ENCODE data around the gene ARID5B.

ARID5B gene

DNA sequence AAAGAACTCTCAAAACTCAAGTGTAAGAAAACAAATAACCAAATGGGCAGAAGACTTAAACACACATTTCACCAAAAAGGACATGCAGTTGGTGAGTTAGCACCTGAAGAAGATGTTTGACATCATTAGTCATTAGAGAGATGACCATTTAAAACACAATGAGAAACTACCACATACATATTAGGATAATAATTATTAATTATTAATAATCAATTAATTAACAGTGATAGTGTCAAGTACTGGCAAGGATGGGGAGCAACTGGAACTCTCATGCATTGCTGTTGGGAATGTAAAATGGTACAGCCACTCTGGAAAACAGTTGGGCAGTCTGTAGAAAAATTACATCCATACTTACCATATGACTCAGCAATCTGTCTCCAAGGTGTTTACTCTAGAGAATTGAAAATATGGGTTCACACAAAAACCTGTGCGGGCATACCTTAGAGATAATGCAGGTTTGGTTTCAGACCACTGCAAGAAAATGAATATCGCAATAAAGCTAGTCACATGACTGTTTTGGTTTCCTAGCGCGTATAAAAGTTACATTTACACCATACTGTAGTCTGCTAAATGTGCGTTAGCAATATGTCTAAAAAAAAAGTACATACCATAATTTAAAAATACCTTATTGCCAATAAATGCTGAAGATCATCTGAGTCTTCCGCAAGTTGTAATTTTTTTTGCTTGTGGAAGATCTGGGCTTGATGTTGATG, 30.3 kb downstream of the ARID5B start:
- no peak overlapping the region for H3K4me3 ChIP-seq (ENCODE audit: insufficient read length, low read depth)

DNA sequence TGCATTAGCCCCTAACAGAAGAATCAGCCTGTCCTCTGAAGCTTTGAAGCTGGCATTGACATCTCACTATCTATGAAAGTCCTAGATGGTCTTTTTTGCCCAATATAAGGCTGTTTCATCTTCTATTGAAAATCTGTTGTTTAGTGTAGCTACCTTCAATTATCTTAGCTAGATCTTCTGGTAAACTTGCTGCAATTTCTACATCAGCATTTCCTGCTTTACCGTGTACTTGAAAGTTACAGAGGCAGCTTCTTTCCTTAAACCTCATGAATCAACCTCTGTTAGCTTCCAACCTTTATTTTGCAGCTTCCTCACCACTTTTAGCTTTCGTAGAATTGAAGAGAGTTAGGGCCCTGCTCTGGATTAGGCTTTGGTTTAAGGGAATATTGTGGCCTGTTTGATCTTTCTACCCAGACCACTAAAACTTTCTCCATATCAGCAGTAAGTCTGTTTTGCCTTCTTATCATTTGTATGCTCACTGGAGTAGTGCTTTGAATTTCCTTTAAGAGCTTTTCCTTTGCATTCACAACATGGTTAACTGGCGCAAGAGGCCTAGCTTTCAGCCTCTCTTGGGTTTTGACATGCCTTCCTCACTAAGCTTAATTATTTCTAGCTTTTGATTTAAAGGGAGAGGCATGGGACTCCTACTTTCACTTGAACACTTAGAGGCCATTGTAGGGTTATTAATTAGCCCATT, 32.5 kb downstream of the ARID5B start:
- no peaks in the 10 kb centered on the region for H3K4me1 ChIP-seq (ENCODE audit: insufficient read depth, insufficient read length)
- no peak overlapping the region for H3K4me3 ChIP-seq (ENCODE audit: insufficient read length, low read depth)
- H3K9me3 ChIP-seq (ENCODE audit: insufficient read depth, low read length) = no peaks in the 10 kb centered on the region
- no peak overlapping the region for H3K9ac ChIP-seq (ENCODE audit: insufficient read length, low read depth)
- TF ChIP-seq SUZ12 (IDR thresholded peaks at IDR 0.05; ENCODE audit: extremely low read depth, insufficient read depth, insufficient read length) (no peak), ZNF274 (IDR thresholded peaks at IDR 0.05; ENCODE audit: low read depth, low read length) (no peak), YY1 (IDR thresholded peaks at IDR 0.05; ENCODE audit: insufficient read depth, insufficient read length) (no peak)
- H3K36me3 ChIP-seq (ENCODE audit: insufficient read depth, insufficient read length, low read length) = no peaks in the 10 kb centered on the region
- DNase-seq (ENCODE audit: low read depth, low spot score) = no peak
- no peaks in the 10 kb centered on the region for H3K27me3 ChIP-seq (ENCODE audit: insufficient read depth, insufficient read length)

More for the DNA sequence above, 30.3 kb downstream of the ARID5B start:
- TF ChIP-seq SUZ12 (IDR thresholded peaks at IDR 0.05; ENCODE audit: extremely low read depth, insufficient read depth, insufficient read length) (no peak), YY1 (IDR thresholded peaks at IDR 0.05; ENCODE audit: insufficient read depth, insufficient read length) (no peak), ZNF274 (IDR thresholded peaks at IDR 0.05; ENCODE audit: low read depth, low read length) (no peak)
- no peaks in the 10 kb centered on the region for H3K27me3 ChIP-seq (ENCODE audit: insufficient read depth, insufficient read length)
- no peaks in the 10 kb centered on the region for H3K36me3 ChIP-seq (ENCODE audit: insufficient read depth, insufficient read length, low read length)
- no peak for DNase-seq (ENCODE audit: low read depth, low spot score)
- H3K4me1 ChIP-seq (ENCODE audit: insufficient read depth, insufficient read length) = no peaks in the 10 kb centered on the region
- H3K9me3 ChIP-seq (ENCODE audit: insufficient read depth, low read length) = no peaks in the 10 kb centered on the region
- H3K9ac ChIP-seq (ENCODE audit: insufficient read length, low read depth) = no peak overlapping the region

DNA sequence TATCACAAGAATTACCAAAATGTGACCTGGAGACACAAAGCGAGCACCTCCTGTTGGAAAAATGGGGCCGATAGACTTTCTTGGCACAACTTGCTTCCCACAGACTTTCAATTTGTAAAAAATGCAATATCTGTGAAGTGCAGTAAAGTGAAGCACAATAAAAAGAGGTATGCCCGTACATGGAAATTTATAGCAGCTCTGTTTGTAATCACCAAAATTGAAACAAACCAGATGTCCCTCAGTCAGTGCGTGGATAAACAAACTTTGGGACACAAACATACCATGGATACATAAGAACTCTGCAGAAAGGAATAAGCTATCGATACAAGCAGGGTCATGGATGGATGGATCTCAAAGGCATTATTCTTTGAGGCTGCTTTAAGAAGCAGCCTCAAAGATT, 33.6 kb downstream of the ARID5B start:
- H3K27me3 ChIP-seq (ENCODE audit: insufficient read depth, insufficient read length) = no peaks in the 10 kb centered on the region
- no peak overlapping the region for H3K4me3 ChIP-seq (ENCODE audit: insufficient read length, low read depth)
- no peak for DNase-seq (ENCODE audit: low read depth, low spot score)
- H3K4me1 ChIP-seq (ENCODE audit: insufficient read depth, insufficient read length) = no peaks in the 10 kb centered on the region
- TF ChIP-seq ZNF274 (IDR thresholded peaks at IDR 0.05; ENCODE audit: low read depth, low read length) (no peak), YY1 (IDR thresholded peaks at IDR 0.05; ENCODE audit: insufficient read depth, insufficient read length) (no peak), SUZ12 (IDR thresholded peaks at IDR 0.05; ENCODE audit: extremely low read depth, insufficient read depth, insufficient read length) (no peak)
- no peaks in the 10 kb centered on the region for H3K9me3 ChIP-seq (ENCODE audit: insufficient read depth, low read length)
- H3K9ac ChIP-seq (ENCODE audit: insufficient read length, low read depth) = no peak overlapping the region
- no peaks in the 10 kb centered on the region for H3K36me3 ChIP-seq (ENCODE audit: insufficient read depth, insufficient read length, low read length)

DNA sequence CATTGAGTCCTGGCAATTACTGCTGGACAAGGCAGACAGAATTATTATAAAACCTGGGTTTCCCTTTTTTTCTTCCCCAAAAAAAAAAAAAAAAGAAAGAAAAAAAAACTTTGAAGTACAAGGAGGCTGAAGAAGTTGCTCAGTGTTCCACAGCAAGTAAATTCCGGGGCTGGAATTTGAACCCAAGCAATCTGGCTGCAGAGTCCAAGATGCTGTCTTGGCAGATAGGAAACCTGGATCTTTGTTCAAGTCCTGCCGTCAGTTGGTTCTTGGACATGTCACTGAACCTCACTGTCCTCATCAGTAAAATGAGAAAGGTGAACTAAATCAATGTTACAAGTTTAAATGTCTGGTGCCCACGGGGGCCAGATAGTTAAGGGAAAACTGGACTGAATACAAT, 35.3 kb downstream of the ARID5B start:
- no peak for DNase-seq (ENCODE audit: low read depth, low spot score)

DNA sequence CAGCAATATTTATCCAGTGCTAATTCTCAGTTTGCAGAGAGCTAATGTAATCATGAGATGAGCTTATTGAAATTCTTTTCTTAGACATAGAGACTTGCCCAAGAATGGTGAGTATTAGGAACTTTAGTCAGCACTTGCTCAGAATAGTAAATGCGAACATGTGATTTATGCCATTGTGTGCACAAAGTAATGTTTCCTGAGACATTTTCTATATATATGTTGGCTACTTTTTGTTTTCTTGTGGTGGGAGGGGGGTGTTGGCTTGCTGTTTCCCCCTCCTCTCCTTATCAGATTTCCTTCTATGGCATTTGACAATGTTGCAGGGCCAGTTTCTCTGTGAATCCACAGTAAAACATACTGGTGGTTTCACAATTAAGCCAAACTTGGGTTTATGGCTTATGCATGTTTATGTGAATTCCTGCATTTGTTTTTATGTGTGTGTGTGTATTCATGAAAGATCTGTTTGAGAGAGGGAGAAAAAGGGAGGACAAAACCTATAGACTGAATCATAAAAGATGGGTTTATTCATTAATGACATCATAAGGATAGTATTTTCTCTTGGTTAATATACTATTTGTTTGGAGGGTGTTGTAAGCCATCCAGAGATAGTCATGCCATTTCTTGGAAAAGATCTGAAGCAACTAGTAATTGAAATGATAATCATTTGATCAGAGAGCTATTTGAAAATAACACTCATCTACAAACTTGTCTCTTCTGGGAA, 36.3 kb downstream of the ARID5B start:
- DNase-seq (ENCODE audit: low read depth, low spot score) = no peak
- Histone ChIP-seq H3K4me1 (ENCODE audit: insufficient read depth, insufficient read length) (no peaks in the 10 kb centered on the region), H3K9ac (ENCODE audit: insufficient read length, low read depth) (no peak overlapping the region), H3K9me3 (ENCODE audit: insufficient read depth, low read length) (no peaks in the 10 kb centered on the region), H3K36me3 (ENCODE audit: insufficient read depth, insufficient read length, low read length) (no peaks in the 10 kb centered on the region), H3K27me3 (ENCODE audit: insufficient read depth, insufficient read length) (no peaks in the 10 kb centered on the region), H3K4me3 (ENCODE audit: insufficient read length, low read depth) (no peak overlapping the region)
- TF ChIP-seq ZNF274 (IDR thresholded peaks at IDR 0.05; ENCODE audit: low read depth, low read length) (no peak), YY1 (IDR thresholded peaks at IDR 0.05; ENCODE audit: insufficient read depth, insufficient read length) (no peak), SUZ12 (IDR thresholded peaks at IDR 0.05; ENCODE audit: extremely low read depth, insufficient read depth, insufficient read length) (no peak)

More for the DNA sequence above, 35.3 kb downstream of the ARID5B start:
- no peaks in the 10 kb centered on the region for H3K9me3 ChIP-seq (ENCODE audit: insufficient read depth, low read length)
- no peak overlapping the region for H3K4me3 ChIP-seq (ENCODE audit: insufficient read length, low read depth)
- no peaks in the 10 kb centered on the region for H3K27me3 ChIP-seq (ENCODE audit: insufficient read depth, insufficient read length)
- H3K36me3 ChIP-seq (ENCODE audit: insufficient read depth, insufficient read length, low read length) = no peaks in the 10 kb centered on the region
- TF ChIP-seq SUZ12 (IDR thresholded peaks at IDR 0.05; ENCODE audit: extremely low read depth, insufficient read depth, insufficient read length) (no peak), YY1 (IDR thresholded peaks at IDR 0.05; ENCODE audit: insufficient read depth, insufficient read length) (no peak)
- H3K4me1 ChIP-seq (ENCODE audit: insufficient read depth, insufficient read length) = no peaks in the 10 kb centered on the region
- no peak overlapping the region for H3K9ac ChIP-seq (ENCODE audit: insufficient read length, low read depth)

DNA sequence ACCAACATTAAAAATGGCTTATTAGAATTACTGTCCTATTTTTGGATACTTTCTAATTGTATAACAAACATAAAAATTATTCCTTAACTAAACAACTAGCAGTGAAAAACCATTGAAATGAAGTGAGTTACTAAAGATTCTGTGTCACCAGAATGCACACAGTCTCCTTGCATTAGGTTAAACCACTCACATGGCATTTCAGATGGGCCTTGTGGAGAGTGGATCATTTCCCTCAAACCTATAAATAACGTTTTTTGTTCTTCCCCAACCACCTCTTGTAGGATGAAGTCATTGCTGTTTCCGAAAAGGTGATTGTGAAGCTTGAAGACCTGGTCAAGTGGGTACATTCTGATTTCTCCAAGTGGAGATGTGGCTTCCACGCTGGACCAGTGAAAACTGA, 38.4 kb downstream of the ARID5B start:
- Histone ChIP-seq H3K27me3 (ENCODE audit: insufficient read depth, insufficient read length) (no peaks in the 10 kb centered on the region), H3K9ac (ENCODE audit: insufficient read length, low read depth) (no peak overlapping the region), H3K4me1 (ENCODE audit: insufficient read depth, insufficient read length) (no peaks in the 10 kb centered on the region), H3K4me3 (ENCODE audit: insufficient read length, low read depth) (no peak overlapping the region), H3K9me3 (ENCODE audit: insufficient read depth, low read length) (no peaks in the 10 kb centered on the region), H3K36me3 (ENCODE audit: insufficient read depth, insufficient read length, low read length) (no peaks in the 10 kb centered on the region)
- no peak for DNase-seq (ENCODE audit: low read depth, low spot score)
- TF ChIP-seq YY1 (IDR thresholded peaks at IDR 0.05; ENCODE audit: insufficient read depth, insufficient read length) = no peak
- TF ChIP-seq SUZ12 (IDR thresholded peaks at IDR 0.05; ENCODE audit: extremely low read depth, insufficient read depth, insufficient read length) = no peak
- TF ChIP-seq ZNF274 (IDR thresholded peaks at IDR 0.05; ENCODE audit: low read depth, low read length) = no peak

DNA sequence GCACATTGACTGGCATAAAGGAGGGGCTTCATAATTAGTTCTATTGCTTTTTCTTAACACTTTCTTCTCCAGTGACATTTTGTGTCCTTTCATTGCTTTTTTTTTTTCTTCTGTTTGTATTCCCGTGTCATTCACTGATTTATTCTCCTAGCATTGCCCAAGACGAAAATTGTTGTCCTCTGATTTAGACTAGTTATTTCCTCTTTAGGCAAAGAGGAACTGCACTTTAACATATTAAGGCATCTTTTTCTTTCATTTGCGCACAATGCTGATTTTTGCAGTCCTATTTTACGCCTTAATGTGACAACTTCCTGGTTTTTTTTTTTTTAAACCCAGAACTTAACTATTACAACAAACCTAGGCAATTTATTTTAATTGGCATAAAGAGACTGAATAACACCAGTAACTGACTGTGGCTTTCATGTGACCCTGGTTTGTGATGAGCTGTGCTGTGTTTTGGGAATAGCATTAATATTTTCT, 39.7 kb downstream of the ARID5B start:
- H3K9me3 ChIP-seq (ENCODE audit: insufficient read depth, low read length) = no peaks in the 10 kb centered on the region
- H3K27me3 ChIP-seq (ENCODE audit: insufficient read depth, insufficient read length) = no peaks in the 10 kb centered on the region
- no peaks in the 10 kb centered on the region for H3K4me1 ChIP-seq (ENCODE audit: insufficient read depth, insufficient read length)
- no peak for DNase-seq (ENCODE audit: low read depth, low spot score)
- H3K9ac ChIP-seq (ENCODE audit: insufficient read length, low read depth) = no peak overlapping the region
- no peaks in the 10 kb centered on the region for H3K36me3 ChIP-seq (ENCODE audit: insufficient read depth, insufficient read length, low read length)
- no peak overlapping the region for H3K4me3 ChIP-seq (ENCODE audit: insufficient read length, low read depth)
- TF ChIP-seq SUZ12 (IDR thresholded peaks at IDR 0.05; ENCODE audit: extremely low read depth, insufficient read depth, insufficient read length) = no peak

Data from NT2/D1 (cell line).